ENCODE measurements around the gene ODAD4. TPM values are rescaled to one million over a fixed set of nuclear protein-coding genes. Genes with fewer than 3 reads are reported as not detected.

The ODAD4 gene
- total RNA-seq, 1 experiment from 2014 or later, result 0.98 TPM

- ChIA-PET CTCF (no interaction called here), POLR2A (no interaction called here)
- 0 out of 2 replicates have a peak, but pooled peaks cover 2% of the 10 kb centered on the region for H3K79me2 ChIP-seq (ENCODE audit: insufficient read depth, low read length)
Observed at GRCh38 chr17:41888332-41888965, 42.0 kb upstream of the ODAD4 start.

More at GRCh38 chr17:41888332-41888965, 42.0 kb upstream of the ODAD4 start:
- no peak overlapping the region for H2AFZ ChIP-seq (ENCODE audit: low read depth, low read length, poor library complexity, severe bottlenecking)
- DNase-seq (ENCODE audit: low read depth, low spot score) (no peak), ATAC-seq (no peak)
- H3K9me2 ChIP-seq (ENCODE audit: insufficient read depth), result no peaks in the 10 kb centered on the region
- no peaks in the 10 kb centered on the region; a peak in 1 of 4 replicates for H3K4me1 ChIP-seq (ENCODE audit: control insufficient read depth in 1 of 2, insufficient read depth in 2 of 2, low read length in 2 of 2)
- no peak overlapping the region for H3K27ac ChIP-seq (ENCODE audit: low read depth, low read length)
- intact Hi-C loops (cut with micrococcal nuclease), result no loop called here
- H3K36me3 ChIP-seq (ENCODE audit: control insufficient read depth in 1 of 2, insufficient read depth in 2 of 2, low read length in 2 of 2), result peaks cover 54 to 81% of the 10 kb centered on the region in 2 experiments
- no peak overlapping the region for H3K4me3 ChIP-seq (replicated peaks in 1 of 2; ENCODE audit: low read depth in 1 of 2, low read length in 2 of 2)
- H3K27me3 ChIP-seq (ENCODE audit: insufficient read depth, low read length), result no peaks in the 10 kb centered on the region
- no peak overlapping the region for H3K4me2 ChIP-seq (ENCODE audit: low read length)
- RAD21 ChIA-PET (ENCODE audit: low non-redundant PET in 1 of 2, low total read pairs in 2 of 2, uncharacterized antibody in 2 of 2, unreplicated experiment in 2 of 2), result no interaction called here
- no peaks in the 10 kb centered on the region for H4K20me1 ChIP-seq (ENCODE audit: insufficient read depth)
- BruUV-seq (replicated peaks), result no TSS peak
- H3K9ac ChIP-seq (ENCODE audit: low read length), result no peak overlapping the region
- TF ChIP-seq EGR1 (IDR thresholded peaks at IDR 0.05; ENCODE audit: low read depth), result no peak
- TF ChIP-seq TCF7L2 (IDR thresholded peaks at IDR 0.05; ENCODE audit: borderline replicate concordance, extremely low read depth, insufficient read depth, insufficient read length), result no peak
- TF ChIP-seq POLR2AphosphoS5 (IDR thresholded peaks at IDR 0.05; ENCODE audit: low read depth, low read length), result no peak
- TF ChIP-seq SRF (IDR thresholded peaks at IDR 0.05; ENCODE audit: low read depth), result no peak
- no peak for TF ChIP-seq CEBPB (IDR thresholded peaks at IDR 0.05; ENCODE audit: low read depth)
- TF ChIP-seq CBX3 (IDR thresholded peaks at IDR 0.05; ENCODE audit: low read depth), result no peak
- no peak for TF ChIP-seq ELF1 (IDR thresholded peaks at IDR 0.05; ENCODE audit: borderline replicate concordance, low read depth)
- no peak for TF ChIP-seq ATF3 (IDR thresholded peaks at IDR 0.05)
- no peak for TF ChIP-seq ZFX (IDR thresholded peaks at IDR 0.05)
- TF ChIP-seq REST (IDR thresholded peaks at IDR 0.05; ENCODE audit: low read depth), result no peak
- no peak for TF ChIP-seq JUND (IDR thresholded peaks at IDR 0.05)
- TF ChIP-seq YY1 (IDR thresholded peaks at IDR 0.05; ENCODE audit: extremely low read depth, insufficient replicate concordance, low read depth, low read length), result no peak
- TF ChIP-seq SIN3A (IDR thresholded peaks at IDR 0.05; ENCODE audit: low read depth), result no peak
- TF ChIP-seq RAD21 (IDR thresholded peaks at IDR 0.05; ENCODE audit: low read depth), result no peak
- no peak for TF ChIP-seq ZNF274 (IDR thresholded peaks at IDR 0.05; ENCODE audit: low read depth, low read length)
- no peak for TF ChIP-seq MAX (IDR thresholded peaks at IDR 0.05)
- TF ChIP-seq FOSL1 (IDR thresholded peaks at IDR 0.05; ENCODE audit: low read depth), result no peak
- TF ChIP-seq EZH2 (IDR thresholded peaks at IDR 0.05), result no peak
- TF ChIP-seq CTCF (IDR thresholded peaks at IDR 0.05 in 2 of 3, conservative IDR thresholded peaks at IDR 0.05 in 1 of 3; ENCODE audit: borderline replicate concordance in 1 of 3, insufficient read depth in 1 of 3, low read depth in 2 of 3, low read length in 2 of 3), result no peak
- H3K9me3 ChIP-seq (ENCODE audit: control insufficient read depth in 1 of 2, insufficient read depth in 1 of 2, low read depth in 1 of 2, low read length in 2 of 2), result no peaks in the 10 kb centered on the region
